Cardiac muscle cell (in vitro differentiated cells and primary cell): ENCODE measurements around the gene C1orf21. TPM values are rescaled to one million over a fixed set of nuclear protein-coding genes. Genes with fewer than 3 reads are reported as not detected.

Experiments used
- DNase-seq, 2 donors: peaks; one replicate each; pipeline versions ENCODE4 v3.0.0 to v3.0.0-alpha.2; 2010 to 2017; ENCODE audit warnings: low read depth in 1 of 2, low spot score in 1 of 2
- H3K27ac ChIP-seq: fragments of 200-600 bp; sonication (generic); 2 replicates; pipeline ENCODE4 v1.5.1; 2016
- H3K27me3 ChIP-seq: fragments of 200-600 bp; sonication (generic); 2 replicates; pipeline ENCODE4 v1.6.0; 2016; ENCODE audit warnings: control low read depth
- H3K36me3 ChIP-seq: fragments of 200-600 bp; sonication (generic); 2 replicates; pipeline ENCODE4 v1.5.1; 2016; ENCODE audit warnings: control low read depth
- H3K4me1 ChIP-seq: fragments of 200-600 bp; sonication (generic); 2 replicates; pipeline ENCODE4 v1.8.1; 2017; ENCODE audit warnings: low read depth, mild to moderate bottlenecking, mixed run types
- H3K4me3 ChIP-seq: fragments of 200-600 bp; sonication (generic); 2 replicates; pipeline ENCODE4 v1.5.1; 2016; ENCODE audit warnings: mild to moderate bottlenecking
- H3K9me3 ChIP-seq: fragments of 200-600 bp; sonication (generic); 2 replicates; pipeline ENCODE4 v1.5.1; 2017; ENCODE audit warnings: low read depth, mild to moderate bottlenecking, control low read depth
- CTCF ChIP-seq: IDR thresholded peaks from 2 replicates; pipeline ENCODE4 v1.5.1; 2012; ENCODE audit warnings: low read depth, mild to moderate bottlenecking, low read length
- polyA plus RNA-seq: library from polyadenylated mRNA; unstranded; fragments of >200 nt; fragmentation: Nextera tagmentation; extraction: Ambion mirVana; gene quantifications from 2 replicates; pipeline ENCODE4 v1.2.1, GENCODE V29; 2016
- total RNA-seq: library from RNA; depleted of rRNA; stranded (reverse); fragments of >200 nt; gene quantifications from 2 replicates; pipeline ENCODE4 v1.2.3, GENCODE V29; 2016

The C1orf21 gene
- total and polyA plus RNA-seq, 2 experiments from 2014 or later, result 10.9 to 26.8 TPM

- DNase-seq, result no peak
Measured at GRCh38 chr1:184673305-184673704, 286.5 kb downstream of the C1orf21 start.

GRCh38 chr1:184677344-184677743, 290.5 kb downstream of the C1orf21 start:
- no peaks in the 10 kb centered on the region for H3K4me1 ChIP-seq
- H3K27ac ChIP-seq, result no peak overlapping the region
- no peak for DNase-seq
- H3K4me3 ChIP-seq, result no peak overlapping the region
- H3K27me3 ChIP-seq, result no peaks in the 10 kb centered on the region
- H3K9me3 ChIP-seq, result no peaks in the 10 kb centered on the region
- no peak for TF ChIP-seq CTCF
- H3K36me3 ChIP-seq, result no peaks in the 10 kb centered on the region

More at GRCh38 chr1:184673305-184673704, 286.5 kb downstream of the C1orf21 start:
- Histone ChIP-seq H3K36me3 (no peaks in the 10 kb centered on the region), H3K9me3 (no peaks in the 10 kb centered on the region), H3K4me3 (no peak overlapping the region), H3K4me1 (no peaks in the 10 kb centered on the region), H3K27me3 (no peaks in the 10 kb centered on the region), H3K27ac (no peak overlapping the region)
- TF ChIP-seq CTCF, result no peak
